RWPE2 (cell line): ENCODE measurements around the gene SOS1.
"Not testable (repeated sequence)": the region's sequence is repeated elsewhere in the genome, so short reads cannot be mapped to it uniquely, and the experiment has no call there.

Source experiments
- ATAC-seq: fragments of 200-7000 bp; cut with Tn5 transposase; 3 replicates; pipeline ENCODE4 v1.9.1; 2021; ENCODE audit warnings: low read depth
- DNase-seq: peaks from one replicate; pipeline ENCODE4 v3.0.0-alpha.2; 2020; ENCODE audit warnings: low spot score
- H3K27ac ChIP-seq: fragments of 450-650 bp; 2 replicates; pipeline ENCODE4 v1.5.1; 2017; ENCODE audit warnings: mild to moderate bottlenecking; ENCODE audit not compliant: poor library complexity, severe bottlenecking
- H3K27me3 ChIP-seq: fragments of 250-450 bp; sonication (Bioruptor Pico); 2 replicates; pipeline ENCODE4 v1.5.1; 2021; ENCODE audit warnings: mild to moderate bottlenecking, moderate library complexity; ENCODE audit not compliant: insufficient read depth, poor library complexity, severe bottlenecking
- H3K36me3 ChIP-seq: fragments of 250-450 bp; sonication (Bioruptor Pico); 2 replicates; pipeline ENCODE4 v1.5.1; 2020; ENCODE audit warnings: low read depth, mild to moderate bottlenecking, moderate library complexity
- H3K4me1 ChIP-seq: fragments of 250-450 bp; sonication (Bioruptor Pico); 2 replicates; pipeline ENCODE4 v1.5.1; 2021; ENCODE audit warnings: mild to moderate bottlenecking, moderate library complexity; ENCODE audit not compliant: insufficient read depth, poor library complexity, severe bottlenecking
- H3K4me3 ChIP-seq: fragments of 250-450 bp; sonication (Bioruptor Pico); 2 replicates; pipeline ENCODE4 v1.5.1; 2021; ENCODE audit warnings: mild to moderate bottlenecking, moderate library complexity; ENCODE audit not compliant: severe bottlenecking
- H3K9me3 ChIP-seq: fragments of 250-450 bp; sonication (Bioruptor Pico); 2 replicates; pipeline ENCODE4 v1.5.1; 2021; ENCODE audit warnings: mild to moderate bottlenecking, moderate library complexity; ENCODE audit not compliant: severe bottlenecking
- CTCF ChIP-seq: fragments of 450-650 bp; IDR thresholded peaks from one replicate; pipeline ENCODE4 v1.5.1; 2017; ENCODE audit warnings: mild to moderate bottlenecking, moderate library complexity; ENCODE audit not compliant: poor library complexity, severe bottlenecking

Gene SOS1

GRCh38 chr2:39058101-39058500 lies 62.8 kb downstream of the SOS1 start:
- no peak for TF ChIP-seq CTCF
- Histone ChIP-seq H3K27me3 (no peaks in the 10 kb centered on the region), H3K4me1 (no peaks in the 10 kb centered on the region), H3K27ac (no peak overlapping the region), H3K9me3 (no peaks in the 10 kb centered on the region), H3K4me3 (no peak overlapping the region), H3K36me3 (peaks cover 35% of the 10 kb centered on the region)
- ATAC-seq (no peak), DNase-seq (no peak)

- peaks cover 54% of the 10 kb centered on the region for H3K36me3 ChIP-seq
- not testable (repeated sequence) for H3K4me3 ChIP-seq, DNase-seq, H3K27me3 ChIP-seq, ATAC-seq, H3K4me1 ChIP-seq, H3K9me3 ChIP-seq, H3K27ac ChIP-seq
Measured at GRCh38 chr2:39052665-39053064, 68.2 kb downstream of the SOS1 start.

- Histone ChIP-seq H3K4me1 (no peaks in the 10 kb centered on the region), H3K4me3 (no peak overlapping the region), H3K9me3 (no peaks in the 10 kb centered on the region), H3K27me3 (no peaks in the 10 kb centered on the region), H3K36me3 (peaks cover 38% of the 10 kb centered on the region), H3K27ac (no peak overlapping the region)
- DNase-seq (no peak), ATAC-seq (peak; percentile 41; the same call in 1 of the 3 replicates)
- TF ChIP-seq CTCF: no peak
Measured at GRCh38 chr2:39050109-39050508, 70.7 kb downstream of the SOS1 start.

DNA sequence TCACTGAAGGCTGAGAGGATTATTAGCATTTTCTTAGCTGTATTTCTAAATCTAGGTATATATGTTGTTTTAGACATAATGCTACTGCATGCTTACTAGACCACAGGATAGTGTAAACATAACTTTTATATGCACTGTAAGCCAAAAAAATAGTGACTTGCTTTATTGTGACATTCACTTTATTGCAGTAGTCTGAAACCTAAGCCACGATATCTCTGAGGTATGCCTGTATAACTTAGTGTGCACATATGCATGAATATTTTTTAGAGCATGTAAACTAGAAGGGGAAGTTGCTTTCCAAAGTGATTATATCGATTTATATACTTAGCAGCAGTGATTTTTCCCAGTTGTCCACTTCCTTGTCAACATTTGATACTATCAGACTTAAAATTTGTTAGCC lies 81.8 kb downstream of the SOS1 start:
- H3K27me3 ChIP-seq: no peaks in the 10 kb centered on the region
- peaks cover 4% of the 10 kb centered on the region for H3K4me1 ChIP-seq
- ATAC-seq: no peak
- no peak for DNase-seq
- H3K9me3 ChIP-seq: no peaks in the 10 kb centered on the region
- H3K27ac ChIP-seq: no peak overlapping the region
- H3K4me3 ChIP-seq: no peak overlapping the region
- H3K36me3 ChIP-seq: peaks cover 8% of the 10 kb centered on the region
- TF ChIP-seq CTCF: no peak

- Histone ChIP-seq H3K4me3 (no peak overlapping the region), H3K27ac (no peak overlapping the region), H3K36me3 (peaks cover 28% of the 10 kb centered on the region), H3K9me3 (no peaks in the 10 kb centered on the region), H3K27me3 (no peaks in the 10 kb centered on the region), H3K4me1 (peaks cover 5% of the 10 kb centered on the region)
- TF ChIP-seq CTCF: no peak
- ATAC-seq (peak; percentile 83), DNase-seq (no peak)
Measured at GRCh38 chr2:39033980-39034379, 86.9 kb downstream of the SOS1 start.

DNA sequence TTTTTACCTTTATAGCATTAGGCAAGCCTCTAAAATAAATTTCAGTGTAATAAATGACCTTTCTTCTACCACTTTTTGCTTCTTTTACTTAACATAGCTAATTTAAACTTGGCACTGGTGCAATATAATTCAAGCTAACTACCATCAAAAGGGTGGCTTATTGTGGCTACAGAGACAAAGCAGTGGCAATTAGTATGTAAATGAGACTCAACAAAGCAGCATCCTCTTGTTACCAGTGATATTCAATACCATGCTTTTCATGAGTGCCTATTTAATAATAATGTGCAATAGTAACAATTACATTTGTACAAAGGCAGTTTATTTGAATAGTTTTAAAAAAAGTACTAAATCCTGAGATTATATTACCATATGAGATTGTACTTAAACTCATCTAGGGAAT lies 93.4 kb downstream of the SOS1 start:
- ATAC-seq (no peak), DNase-seq (no peak)
- Histone ChIP-seq H3K9me3 (no peaks in the 10 kb centered on the region), H3K27ac (no peak overlapping the region), H3K4me3 (no peak overlapping the region), H3K36me3 (peaks cover 32% of the 10 kb centered on the region), H3K27me3 (no peaks in the 10 kb centered on the region), H3K4me1 (no peaks in the 10 kb centered on the region)
- no peak for TF ChIP-seq CTCF
